Karpas-422 (cell line): ENCODE measurements around the gene ODAD4. TPM values are rescaled to one million over a fixed set of nuclear protein-coding genes. Genes with fewer than 3 reads are reported as not detected.
A peak's percentile ranks its signal among the peaks of the same experiment; 100 is the strongest.

ENCODE experiments used
- DNase-seq: peaks from one replicate; pipeline ENCODE4 v3.0.0-alpha.2; 2015
- H2AFZ ChIP-seq: fragments of 200-600 bp; sonication (generic); 2 replicates; pipeline ENCODE4 v1.6.1; 2014; ENCODE audit warnings: antibody characterized with exemption, low read length, mixed read lengths
- H3K27ac ChIP-seq: fragments of 200-600 bp; sonication (generic); 2 replicates; pipeline ENCODE4 v1.5.1; 2014; ENCODE audit warnings: mild to moderate bottlenecking, low read length, moderate library complexity
- H3K27me3 ChIP-seq: fragments of 200-600 bp; sonication (generic); 2 replicates; pipeline ENCODE4 v1.6.1; 2014; ENCODE audit warnings: low read length, mixed read lengths
- H3K36me3 ChIP-seq: fragments of 200-600 bp; sonication (generic); 2 replicates; pipeline ENCODE4 v1.6.1; 2014; ENCODE audit warnings: low read length, mixed read lengths; ENCODE audit not compliant: insufficient read depth
- H3K4me1 ChIP-seq: fragments of 200-600 bp; sonication (generic); 2 replicates; pipeline ENCODE4 v1.6.1; 2014; ENCODE audit warnings: mild to moderate bottlenecking, low read length, mixed read lengths
- H3K4me2 ChIP-seq: fragments of 200-600 bp; sonication (generic); 2 replicates; pipeline ENCODE4 v1.6.1; 2014; ENCODE audit warnings: low read length, low read depth, mild to moderate bottlenecking; ENCODE audit not compliant: poor library complexity, severe bottlenecking
- H3K4me3 ChIP-seq: fragments of 200-600 bp; sonication (generic); 2 replicates; pipeline ENCODE4 v1.5.1; 2014; ENCODE audit warnings: mild to moderate bottlenecking, antibody characterized with exemption, low read length, mixed read lengths
- H3K79me2 ChIP-seq: fragments of 200-600 bp; sonication (generic); 2 replicates; pipeline ENCODE4 v1.6.1; 2014; ENCODE audit warnings: mild to moderate bottlenecking, low read length, mixed read lengths
- H3K9ac ChIP-seq: fragments of 200-600 bp; sonication (generic); 2 replicates; pipeline ENCODE4 v1.6.0; 2014; ENCODE audit warnings: low read length
- H3K9me2 ChIP-seq: fragments of 200-600 bp; sonication (generic), shearing (Covaris generic); replicated peaks from 2 replicates; pipeline ENCODE4 v1.6.0; 2014; ENCODE audit warnings: mild to moderate bottlenecking, low read length, moderate library complexity; ENCODE audit not compliant: insufficient read depth
- H3K9me3 ChIP-seq: fragments of 300-700, 200-600 bp; sonication (generic); 2 replicates; pipeline ENCODE4 v1.6.1; 2014; ENCODE audit warnings: low read length, mixed read lengths
- H4K20me1 ChIP-seq: fragments of 200-600 bp; sonication (generic); 2 replicates; pipeline ENCODE4 v1.6.1; 2014; ENCODE audit warnings: mild to moderate bottlenecking, antibody characterized with exemption, low read length, low read depth; ENCODE audit not compliant: insufficient read depth
- total RNA-seq: library from RNA; depleted of rRNA; stranded (reverse); fragments of >200 nt; shearing (Covaris generic); gene quantifications from 2 replicates; pipeline ENCODE4 v1.2.3, GENCODE V29; 2014; ENCODE audit warnings: low replicate concordance

The ODAD4 gene
- total RNA-seq, 1 experiment from 2014 or later, result 0.67 TPM

DNA sequence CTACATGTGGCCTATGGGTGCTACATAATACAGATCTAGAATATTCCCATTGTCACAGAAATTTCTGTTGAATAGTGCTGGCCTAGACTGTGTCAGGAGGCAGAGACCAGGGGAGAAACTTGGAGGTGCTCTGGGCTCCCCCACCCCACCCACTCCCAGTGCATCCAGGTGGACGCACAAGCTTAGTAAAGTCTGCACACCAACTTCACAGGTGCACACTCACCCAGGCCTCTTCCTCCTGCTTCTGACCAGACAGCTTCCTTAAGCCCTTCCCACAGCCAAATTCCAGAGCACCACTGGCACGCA, 28.6 kb downstream of the ODAD4 start:
- Histone ChIP-seq H4K20me1 (no peaks in the 10 kb centered on the region), H3K4me2 (no peak overlapping the region), H3K9me2 (no peaks in the 10 kb centered on the region), H3K9ac (no peak overlapping the region), H3K79me2 (no peaks in the 10 kb centered on the region), H3K27ac (no peak overlapping the region), H2AFZ (no peak overlapping the region), H3K27me3 (no peaks in the 10 kb centered on the region), H3K9me3 (no peaks in the 10 kb centered on the region), H3K36me3 (no peaks in the 10 kb centered on the region), H3K4me1 (no peaks in the 10 kb centered on the region), H3K4me3 (no peak overlapping the region)
- no peak for DNase-seq

GRCh38 chr17:41959336-41960095, 29.1 kb downstream of the ODAD4 start:
- Histone ChIP-seq H2AFZ (no peak overlapping the region), H3K9me3 (no peaks in the 10 kb centered on the region), H3K27me3 (no peaks in the 10 kb centered on the region), H3K9ac (no peak overlapping the region), H3K4me3 (no peak overlapping the region), H3K27ac (no peak overlapping the region), H4K20me1 (no peaks in the 10 kb centered on the region), H3K9me2 (no peaks in the 10 kb centered on the region), H3K36me3 (no peaks in the 10 kb centered on the region), H3K79me2 (no peaks in the 10 kb centered on the region), H3K4me1 (no peaks in the 10 kb centered on the region), H3K4me2 (no peak overlapping the region)
- DNase-seq, result peak; percentile 80

- Histone ChIP-seq H3K79me2 (peaks cover 4% of the 10 kb centered on the region), H4K20me1 (no peaks in the 10 kb centered on the region), H3K4me1 (peaks cover 13% of the 10 kb centered on the region), H3K9me2 (no peaks in the 10 kb centered on the region), H3K27me3 (no peaks in the 10 kb centered on the region), H3K36me3 (no peaks in the 10 kb centered on the region), H3K27ac (no peak overlapping the region), H3K9me3 (no peaks in the 10 kb centered on the region), H3K9ac (no peak overlapping the region), H3K4me2 (no peak overlapping the region), H3K4me3 (no peak overlapping the region), H2AFZ (no peak overlapping the region)
- DNase-seq, result peak; percentile 34
These were observed 31.7 kb downstream of the ODAD4 start for GRCh38 chr17:41962111-41962510.

GRCh38 chr17:41962768-41963434, 32.5 kb downstream of the ODAD4 start:
- Histone ChIP-seq H3K9me3 (no peaks in the 10 kb centered on the region), H3K27me3 (no peaks in the 10 kb centered on the region), H3K79me2 (peaks cover 12% of the 10 kb centered on the region), H3K4me1 (peaks cover 18% of the 10 kb centered on the region), H3K4me2 (no peak overlapping the region), H3K27ac (no peak overlapping the region), H3K4me3 (no peak overlapping the region), H3K9me2 (no peaks in the 10 kb centered on the region), H2AFZ (no peak overlapping the region), H3K9ac (no peak overlapping the region), H4K20me1 (peaks cover 7% of the 10 kb centered on the region), H3K36me3 (peaks cover 2% of the 10 kb centered on the region)
- DNase-seq, result peak; percentile 88

DNA sequence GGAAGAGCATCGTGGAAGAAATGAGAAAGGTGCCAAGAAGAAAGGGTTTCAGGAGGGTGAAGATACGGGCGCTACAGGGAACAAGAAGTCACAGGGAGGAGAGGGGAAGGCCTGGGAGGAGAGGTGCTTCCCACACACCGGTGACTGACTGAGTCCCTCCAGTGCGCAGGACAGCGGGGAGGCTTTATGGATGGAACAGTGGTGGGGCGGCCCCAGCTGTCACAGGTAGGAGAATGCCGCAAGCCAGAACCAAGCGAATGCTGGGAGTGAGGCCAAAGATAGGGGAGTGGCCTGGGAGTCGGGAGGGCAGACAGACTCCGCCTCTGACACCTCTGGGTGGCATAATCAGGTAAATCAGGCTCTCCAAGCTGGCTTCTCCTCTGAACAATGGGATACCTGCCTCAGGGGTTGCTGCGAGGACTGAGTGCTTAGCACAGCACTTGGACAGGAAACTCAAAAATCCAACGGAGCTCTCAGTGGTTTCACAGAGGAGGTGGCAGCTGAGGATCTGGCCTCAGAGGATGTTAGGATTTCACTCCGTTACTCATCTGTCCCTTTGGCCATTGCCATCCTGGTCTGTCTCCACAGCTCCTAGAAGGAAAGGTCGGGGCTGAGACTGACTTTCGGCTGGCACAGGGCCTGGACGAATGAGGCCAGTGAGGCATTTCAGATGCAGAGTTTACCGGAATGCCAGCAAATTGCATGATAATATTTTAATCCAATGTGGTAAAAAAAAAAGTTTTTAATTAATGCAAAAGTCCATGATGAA, 35.5 kb downstream of the ODAD4 start:
- Histone ChIP-seq H3K9me3 (no peaks in the 10 kb centered on the region), H4K20me1 (peaks cover 23% of the 10 kb centered on the region), H3K4me2 (peak overlapping the region; percentile 98), H3K4me3 (peak overlapping the region; percentile 96), H3K9ac (peak overlapping the region; percentile 95), H3K36me3 (peaks cover 17% of the 10 kb centered on the region), H3K27ac (peak overlapping the region; percentile 68), H3K9me2 (no peaks in the 10 kb centered on the region), H2AFZ (peak overlapping the region; percentile 58), H3K27me3 (no peaks in the 10 kb centered on the region), H3K79me2 (peaks cover 33% of the 10 kb centered on the region), H3K4me1 (peaks cover 25% of the 10 kb centered on the region)
- peak; percentile 82 for DNase-seq

GRCh38 chr17:41966463-41967140, 36.2 kb downstream of the ODAD4 start, which contains the start of gene CNP:
Gene CNP, plus strand, starts transcription at chr17:41966795. Its CDS starts 90 bp downstream, at chr17:41966885.
- peak within 1 kb of the TSS; percentile 98 for H3K4me2 ChIP-seq
- peaks cover 27% of the 10 kb centered on the region for H4K20me1 ChIP-seq
- H3K79me2 ChIP-seq, result peaks cover 37% of the 10 kb centered on the region
- H3K4me3 ChIP-seq, result peak within 1 kb of the TSS; percentile 96
- DNase-seq, result peak; percentile 97
- peaks cover 21% of the 10 kb centered on the region for H3K36me3 ChIP-seq
- peaks cover 25% of the 10 kb centered on the region for H3K4me1 ChIP-seq
- no peaks in the 10 kb centered on the region for H3K27me3 ChIP-seq
- no peaks in the 10 kb centered on the region for H3K9me2 ChIP-seq
- peak within 1 kb of the TSS; percentile 95 for H3K9ac ChIP-seq
- peak within 1 kb of the TSS; percentile 69 for H2AFZ ChIP-seq
- peak within 1 kb of the TSS; percentile 90 for H3K27ac ChIP-seq
- H3K9me3 ChIP-seq, result no peaks in the 10 kb centered on the region

- peak overlapping the region; percentile 96 for H3K4me3 ChIP-seq
These were observed 36.9 kb downstream of the ODAD4 start for GRCh38 chr17:41967141-41967920.

More at GRCh38 chr17:41967141-41967920, 36.9 kb downstream of the ODAD4 start:
- Histone ChIP-seq H3K4me1 (peaks cover 27% of the 10 kb centered on the region), H2AFZ (peak overlapping the region; percentile 69; the same call in 1 of the 2 replicates), H3K9me2 (no peaks in the 10 kb centered on the region), H4K20me1 (peaks cover 33% of the 10 kb centered on the region), H3K27me3 (no peaks in the 10 kb centered on the region), H3K36me3 (peaks cover 25% of the 10 kb centered on the region), H3K9ac (peak overlapping the region; percentile 95), H3K4me2 (peak overlapping the region; percentile 98), H3K27ac (peak overlapping the region; percentile 90), H3K79me2 (peaks cover 43% of the 10 kb centered on the region), H3K9me3 (no peaks in the 10 kb centered on the region)
- DNase-seq, result no peak
